LNCAP (cell line): Measurements from ENCODE around the gene ZBTB12.

Experiments used
- CTCF ChIP-seq: fragments of 450-650 bp; IDR thresholded peaks from 2 replicates; pipeline ENCODE4 v1.5.1; 2017; ENCODE audit warnings: mild to moderate bottlenecking

ZBTB12 gene

DNA sequence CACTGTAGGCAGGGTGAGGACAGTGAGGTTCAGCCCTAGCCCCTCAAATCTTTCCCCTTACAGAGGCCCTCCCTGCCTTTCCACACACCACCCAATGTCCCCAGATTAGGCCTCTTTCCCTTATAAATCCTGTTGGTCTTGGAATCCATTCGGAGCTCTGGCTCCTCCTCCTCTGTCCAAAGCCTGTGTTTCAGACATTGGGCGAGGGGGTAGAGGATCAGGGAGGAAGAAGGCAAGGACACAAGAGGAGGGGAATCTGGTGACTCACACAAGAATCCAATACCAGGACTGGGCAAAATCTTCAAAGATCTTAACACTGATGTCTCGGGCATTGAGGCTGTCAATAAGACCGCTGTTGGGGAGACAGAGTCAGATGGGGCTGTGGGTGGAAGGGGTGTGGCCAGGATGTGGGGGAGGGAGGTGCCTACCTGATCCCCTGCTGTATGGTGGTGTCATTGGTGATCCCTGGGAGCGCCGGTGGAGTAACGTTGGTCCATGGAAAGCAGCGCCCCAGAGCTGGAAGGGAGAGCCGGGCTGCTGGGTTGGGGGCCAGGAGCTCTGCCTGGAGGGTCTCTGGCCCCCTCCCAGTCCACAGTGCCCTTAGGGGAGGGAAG, 30.7 kb downstream of the ZBTB12 start:
- TF ChIP-seq CTCF = no peak

DNA sequence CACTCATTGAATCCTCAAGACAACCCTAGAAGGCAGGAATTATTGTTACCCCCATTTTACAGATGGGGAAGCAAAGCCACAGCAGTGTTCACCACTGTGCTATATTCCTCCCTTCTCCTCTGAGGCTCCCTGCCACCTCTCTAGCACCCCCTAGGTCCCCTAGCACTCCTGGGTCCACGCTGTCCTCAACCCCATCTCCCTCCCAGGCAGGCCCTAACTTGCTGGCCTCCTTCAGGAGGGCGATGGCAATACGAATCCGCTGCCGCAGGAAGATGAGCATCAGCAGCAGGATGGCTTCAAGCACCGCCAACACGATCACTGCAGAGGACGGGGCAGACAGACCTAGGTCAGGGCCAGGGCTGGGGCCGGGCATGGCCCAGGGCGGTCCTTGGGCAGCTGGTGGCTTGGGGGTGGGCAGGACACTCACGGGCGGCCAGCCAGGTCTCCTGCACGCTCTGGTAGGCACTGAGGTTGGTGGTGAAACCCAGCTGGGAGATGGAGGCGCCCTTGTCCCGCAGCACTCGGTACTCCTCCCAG, 31.4 kb downstream of the ZBTB12 start:
- TF ChIP-seq CTCF = no peak

DNA sequence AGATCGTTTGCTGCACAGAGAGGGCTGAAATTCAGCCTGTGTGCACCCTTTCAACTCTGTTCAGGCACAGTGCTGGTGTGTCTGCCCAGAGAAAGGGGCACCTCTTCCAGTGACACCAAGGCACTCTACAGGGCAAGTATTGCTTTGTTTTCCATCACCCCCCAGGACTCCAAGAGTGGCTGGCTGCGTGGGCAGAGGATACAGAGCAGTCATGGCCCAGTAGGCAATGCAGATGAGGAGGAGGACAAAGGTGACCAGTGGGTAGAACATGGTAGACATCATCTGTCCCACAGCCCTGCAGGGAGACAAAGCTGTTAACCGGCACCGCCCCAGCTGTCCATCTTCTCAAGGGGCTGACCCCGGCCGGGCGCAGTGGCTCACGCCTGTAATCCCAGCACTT, 32.5 kb downstream of the ZBTB12 start:
- TF ChIP-seq CTCF = no peak

- TF ChIP-seq CTCF = no peak
Observed at GRCh38 chr6:31865205-31866118, 36.4 kb downstream of the ZBTB12 start.

GRCh38 chr6:31864818-31865204, 37.1 kb downstream of the ZBTB12 start:
- no peak for TF ChIP-seq CTCF

GRCh38 chr6:31862344-31863235, 39.3 kb downstream of the ZBTB12 start, which contains the start of gene NEU1:
TSS of gene NEU1 (minus strand) at chr6:31862821. CDS start at chr6:31862776, 45 bp downstream.
- TF ChIP-seq CTCF = no peak

DNA sequence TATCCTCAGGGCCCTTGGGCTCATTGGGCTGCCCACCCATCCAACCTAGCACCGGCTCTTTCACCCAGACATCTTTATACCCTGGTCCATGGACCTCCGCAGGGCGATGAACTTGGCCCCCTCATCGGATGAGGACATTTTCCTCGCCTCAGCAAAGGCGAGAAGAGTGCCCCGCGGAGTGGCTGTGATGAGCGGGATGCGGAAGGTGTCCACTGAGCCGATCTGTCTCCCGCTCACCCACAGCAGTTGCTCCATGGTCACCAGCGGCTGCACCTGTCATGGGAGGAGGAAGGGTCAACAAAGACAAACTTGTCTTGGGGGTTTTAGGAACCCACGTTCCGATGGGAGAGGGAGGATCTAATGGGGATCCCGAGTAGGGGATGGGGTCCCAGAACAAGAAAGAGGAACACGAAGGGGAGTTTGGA, 40.0 kb downstream of the ZBTB12 start:
- TF ChIP-seq CTCF = no peak
